Measurements from ENCODE around the gene ST8SIA6.
"Not testable (repeated sequence)": the region's sequence is repeated elsewhere in the genome, so short reads cannot be mapped to it uniquely, and the experiment has no call there.

Gene ST8SIA6, protein sequence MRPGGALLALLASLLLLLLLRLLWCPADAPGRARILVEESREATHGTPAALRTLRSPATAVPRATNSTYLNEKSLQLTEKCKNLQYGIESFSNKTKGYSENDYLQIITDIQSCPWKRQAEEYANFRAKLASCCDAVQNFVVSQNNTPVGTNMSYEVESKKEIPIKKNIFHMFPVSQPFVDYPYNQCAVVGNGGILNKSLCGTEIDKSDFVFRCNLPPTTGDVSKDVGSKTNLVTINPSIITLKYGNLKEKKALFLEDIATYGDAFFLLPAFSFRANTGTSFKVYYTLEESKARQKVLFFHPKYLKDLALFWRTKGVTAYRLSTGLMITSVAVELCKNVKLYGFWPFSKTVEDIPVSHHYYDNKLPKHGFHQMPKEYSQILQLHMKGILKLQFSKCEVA

DNA sequence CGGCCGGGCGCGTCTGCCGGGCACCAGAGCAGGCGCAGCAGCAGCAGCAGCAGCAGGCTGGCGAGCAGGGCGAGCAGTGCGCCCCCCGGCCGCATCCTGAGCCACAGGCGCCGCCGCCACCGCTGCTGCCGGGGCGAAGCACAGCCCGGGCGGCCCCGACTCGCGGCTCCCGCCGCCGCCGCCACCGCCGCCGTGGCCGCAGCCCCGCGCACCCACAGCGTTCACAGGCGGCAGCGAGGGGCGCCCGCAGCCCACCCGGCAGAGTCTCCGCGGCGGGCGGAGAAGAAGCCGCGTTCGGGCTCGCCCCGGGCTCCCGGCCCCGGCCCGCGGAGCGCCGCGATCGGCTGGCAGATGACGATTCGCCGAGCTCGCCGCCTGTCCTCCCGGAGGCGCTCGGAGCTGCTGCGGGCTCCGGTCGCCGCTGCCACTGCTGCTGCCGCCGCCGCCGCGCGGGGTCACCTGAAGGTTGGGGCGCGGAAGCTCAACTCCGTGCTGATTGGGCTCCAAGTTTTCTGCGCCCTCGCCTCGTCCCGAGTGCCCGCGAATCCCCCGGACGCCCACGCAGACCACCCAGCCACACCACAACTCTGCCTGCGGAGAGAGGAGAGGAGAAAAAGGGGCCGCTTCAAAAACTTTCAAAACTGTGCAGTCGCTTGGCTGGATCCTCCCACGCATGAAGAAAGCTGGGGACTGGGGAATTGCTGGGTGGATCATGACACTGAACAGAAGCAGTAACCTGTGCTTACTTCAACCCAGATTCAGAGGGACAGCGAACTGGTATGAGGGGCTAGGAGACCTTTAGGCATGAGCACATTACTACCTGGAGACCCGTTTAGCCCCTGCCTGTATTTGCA is at the start of gene ST8SIA6:
ST8SIA6 (minus strand) TSS at position 435 of the 854 bp plus-strand sequence; CDS start at position 95, 340 bp downstream.
- peak; percentile 63 for DNase-seq (ENCODE audit: low spot score)

DNA sequence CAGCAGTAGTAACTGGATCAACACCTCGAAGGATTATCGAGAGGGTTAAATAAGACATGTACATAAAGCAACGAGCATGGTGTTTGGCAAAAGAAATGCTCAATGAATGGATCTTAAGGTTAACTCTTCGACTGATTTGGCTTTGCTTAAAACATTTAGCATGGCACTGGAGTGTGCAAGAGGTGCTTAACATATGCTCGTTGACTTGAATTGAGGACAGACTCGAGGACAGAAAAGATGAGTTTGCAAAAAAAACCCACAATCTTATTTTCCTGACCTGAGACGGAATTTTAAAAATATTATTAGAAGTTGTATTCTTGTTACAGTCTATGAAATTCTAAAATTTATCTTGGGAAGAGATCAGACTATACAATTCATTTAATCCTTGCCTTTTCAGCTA is 49.4 kb upstream of the ST8SIA6 start:
- no peak for DNase-seq (ENCODE audit: low spot score)

DNA sequence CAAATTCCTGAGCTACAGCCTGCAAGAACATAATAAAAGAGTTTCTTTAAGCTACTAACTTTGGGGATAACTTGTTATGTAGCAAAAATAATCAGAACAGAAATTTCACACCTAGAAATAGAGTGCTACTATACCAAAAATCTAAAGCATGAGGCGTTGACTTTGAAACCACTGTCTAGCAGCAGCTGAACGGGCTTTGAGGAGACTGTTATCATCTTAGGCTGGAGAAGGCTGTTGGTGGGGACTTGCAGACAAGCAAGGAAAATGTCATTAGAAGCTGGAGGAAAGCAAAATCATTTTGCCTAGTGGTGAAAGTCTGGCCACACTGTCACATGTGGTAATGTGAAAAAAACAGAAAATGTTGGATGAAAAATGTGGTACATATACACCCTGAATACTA is 48.4 kb upstream of the ST8SIA6 start:
- no peak for DNase-seq (ENCODE audit: low spot score)

DNA sequence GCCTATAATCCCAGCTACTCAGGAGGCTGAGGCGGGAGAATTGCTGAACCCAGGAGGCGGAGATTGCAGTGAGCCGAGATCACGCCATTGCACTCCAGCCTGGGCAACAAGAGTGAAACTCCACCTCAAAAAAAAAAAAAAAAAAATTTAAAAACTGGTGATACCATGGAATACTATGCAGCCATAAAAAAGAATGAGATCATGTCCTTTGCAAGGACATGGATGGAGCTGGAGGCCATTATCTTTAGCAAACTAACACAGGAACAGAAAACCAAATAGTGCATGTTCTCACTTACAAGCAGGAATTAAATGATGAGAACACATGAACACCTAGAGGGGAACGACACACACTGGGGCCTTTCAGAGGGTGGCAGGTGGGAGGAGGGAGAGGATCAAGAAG is 44.6 kb upstream of the ST8SIA6 start:
- not testable (repeated sequence) for DNase-seq (ENCODE audit: low spot score)

DNA sequence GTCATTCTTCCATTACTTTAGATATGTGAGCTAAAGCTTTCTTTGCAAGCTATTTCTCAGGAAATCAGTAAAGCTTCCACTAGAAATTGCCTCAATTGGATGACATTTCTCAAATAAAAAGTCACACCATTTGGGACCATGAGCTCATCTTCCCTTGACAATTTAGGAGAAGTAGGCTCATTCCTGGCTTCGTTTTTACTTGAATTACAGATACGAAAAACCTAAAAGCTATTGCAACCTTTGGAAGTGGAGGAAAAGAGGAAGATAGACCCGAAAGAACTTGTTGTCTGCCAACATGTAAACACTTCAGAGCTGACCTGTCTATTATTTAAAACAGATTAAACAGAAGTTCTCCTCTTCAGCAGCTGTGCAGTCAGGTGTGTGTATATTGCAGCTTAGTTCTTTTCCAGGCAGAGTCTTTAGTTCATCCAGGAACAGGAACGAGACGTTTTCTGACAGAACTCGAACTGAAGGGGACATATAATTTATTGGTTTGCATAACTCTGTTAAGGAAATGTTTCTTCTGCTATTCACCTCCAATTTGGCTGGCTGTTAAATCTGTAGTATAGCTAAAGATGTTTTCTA is 43.1 kb upstream of the ST8SIA6 start:
- DNase-seq (ENCODE audit: low spot score): no peak

DNA sequence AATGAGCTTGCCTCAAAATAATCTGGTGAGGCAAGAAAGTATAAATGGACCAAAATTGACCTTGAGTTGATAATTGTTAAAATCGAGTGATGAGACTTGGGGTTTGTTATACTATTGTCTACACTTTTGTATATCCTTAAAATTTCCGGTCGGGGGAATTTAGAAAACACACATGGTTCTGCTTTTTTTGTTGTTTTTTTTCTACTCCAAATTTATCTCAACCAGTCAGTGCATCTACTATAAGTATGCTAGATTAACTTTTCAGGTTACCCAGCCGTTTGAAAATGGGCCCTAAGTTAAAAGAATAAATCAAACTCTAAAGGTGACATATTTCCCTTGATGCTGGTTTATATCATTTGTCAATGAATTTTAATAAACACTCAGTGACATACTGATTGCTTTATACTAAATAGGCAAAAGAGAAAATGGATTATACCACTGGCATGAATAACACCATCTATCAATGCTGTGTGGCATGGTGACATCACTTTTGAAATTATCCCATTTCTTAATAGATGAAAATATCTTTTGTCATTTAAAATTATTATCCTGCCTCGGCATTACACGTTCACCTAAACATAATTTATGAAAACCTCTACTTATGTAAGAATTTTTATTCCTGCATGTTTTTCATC is 40.3 kb upstream of the ST8SIA6 start:
- no peak for DNase-seq (ENCODE audit: low spot score)

DNA sequence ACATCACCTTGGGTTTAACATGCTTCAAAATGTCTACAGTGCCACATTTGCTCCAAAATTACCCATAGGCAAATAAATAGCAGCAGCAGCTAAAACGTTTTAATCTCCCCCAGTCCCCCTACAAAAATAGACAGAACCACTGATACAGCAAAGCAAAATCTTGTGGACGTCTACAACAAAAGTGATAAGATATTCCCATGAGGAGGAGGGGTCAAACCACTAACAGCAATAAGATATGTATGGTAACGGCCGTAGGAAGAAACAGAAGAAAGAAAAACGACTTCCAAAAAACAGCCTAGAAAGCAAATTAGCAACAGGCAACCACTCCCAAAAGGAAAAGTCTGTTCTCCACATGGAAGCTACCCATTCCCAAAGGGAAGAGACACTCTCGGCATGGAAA is 34.5 kb upstream of the ST8SIA6 start:
- DNase-seq (ENCODE audit: low spot score): no peak

DNA sequence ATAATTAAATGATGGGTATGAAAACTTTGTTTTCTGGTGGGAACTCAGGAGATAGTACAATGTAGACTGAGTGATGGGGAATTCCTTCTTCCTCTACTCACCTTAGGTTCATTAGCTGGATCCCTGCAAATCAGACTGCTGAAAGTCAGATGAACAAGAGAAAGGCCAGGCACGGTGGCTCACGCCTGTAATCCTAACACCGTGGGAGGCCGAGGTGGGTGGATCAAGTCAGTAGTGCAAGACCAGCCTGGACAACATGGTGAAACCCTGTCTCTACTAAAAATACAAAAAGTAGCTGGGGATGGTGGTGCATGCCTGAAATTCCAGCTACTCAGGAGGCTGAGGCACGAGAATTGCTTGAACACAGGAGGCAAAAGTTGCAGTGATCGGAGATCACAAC is 28.7 kb upstream of the ST8SIA6 start:
- DNase-seq (ENCODE audit: low spot score): no peak

DNA sequence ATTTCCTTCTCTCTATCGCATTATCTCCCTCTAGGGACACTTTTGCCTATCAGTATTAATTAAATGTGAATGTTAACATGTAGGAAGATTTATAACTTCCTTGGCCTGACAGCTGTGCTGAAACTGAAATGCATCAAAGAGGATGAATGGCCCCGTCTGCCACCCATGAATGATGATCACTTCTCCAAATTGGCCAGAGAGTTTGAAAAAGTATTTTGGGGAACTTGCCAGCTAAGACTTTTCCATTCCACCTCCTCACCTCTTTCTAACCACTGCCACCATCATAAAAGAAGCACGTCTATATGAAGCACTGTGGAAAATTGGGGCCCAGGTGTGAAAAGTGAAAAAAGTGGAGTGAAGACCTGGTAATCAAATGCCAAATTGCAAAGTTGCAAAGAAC is 25.4 kb upstream of the ST8SIA6 start:
- no peak for DNase-seq (ENCODE audit: low spot score)

DNA sequence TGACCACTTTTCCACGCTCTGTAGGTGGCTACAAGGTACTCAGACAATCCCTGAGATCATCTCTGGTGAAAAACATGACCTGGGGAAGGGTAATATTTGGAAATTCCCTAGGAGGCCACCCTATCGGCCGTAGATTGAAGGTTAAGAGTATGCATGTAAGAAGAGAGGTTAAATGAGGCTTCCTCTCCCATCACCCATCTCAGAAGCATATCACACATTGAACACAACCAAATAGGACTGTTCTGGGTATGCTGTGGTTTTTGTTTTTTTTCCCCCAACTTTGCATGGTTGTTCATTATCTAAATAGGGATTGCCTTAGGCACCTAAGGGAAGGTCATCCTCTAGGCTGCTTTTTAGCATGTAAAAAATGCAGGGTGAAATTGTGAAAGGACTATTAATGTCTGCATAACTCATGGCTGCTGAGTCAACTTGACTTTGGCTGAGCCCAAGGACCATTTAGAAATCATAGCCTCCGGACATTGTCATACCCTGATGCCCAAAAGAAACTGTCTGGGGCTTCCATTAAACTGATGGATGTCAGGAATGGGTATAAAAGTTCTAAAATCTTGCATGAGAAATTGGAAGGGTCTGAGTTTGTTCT is 24.7 kb upstream of the ST8SIA6 start:
- no peak for DNase-seq (ENCODE audit: low spot score)

DNA sequence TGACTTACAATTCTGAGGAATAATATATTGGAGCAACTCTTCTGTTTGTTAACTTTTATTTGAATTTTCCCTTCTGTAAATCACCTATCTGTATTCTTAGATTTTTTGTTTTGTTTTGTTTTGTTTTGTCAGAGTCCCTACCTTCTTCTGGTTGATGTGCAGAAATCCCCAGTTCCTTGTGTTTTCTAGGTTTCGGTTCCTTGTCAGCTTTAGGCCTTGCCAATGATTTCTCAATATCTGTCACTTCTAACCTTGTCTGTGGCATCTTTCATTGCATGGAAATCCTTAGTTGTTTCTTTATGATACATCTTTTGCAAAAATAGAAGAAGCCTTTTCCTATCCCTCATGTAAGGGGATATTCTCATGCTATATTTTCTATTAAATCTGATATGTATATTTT is 21.7 kb upstream of the ST8SIA6 start:
- no peak for DNase-seq (ENCODE audit: low spot score)

DNA sequence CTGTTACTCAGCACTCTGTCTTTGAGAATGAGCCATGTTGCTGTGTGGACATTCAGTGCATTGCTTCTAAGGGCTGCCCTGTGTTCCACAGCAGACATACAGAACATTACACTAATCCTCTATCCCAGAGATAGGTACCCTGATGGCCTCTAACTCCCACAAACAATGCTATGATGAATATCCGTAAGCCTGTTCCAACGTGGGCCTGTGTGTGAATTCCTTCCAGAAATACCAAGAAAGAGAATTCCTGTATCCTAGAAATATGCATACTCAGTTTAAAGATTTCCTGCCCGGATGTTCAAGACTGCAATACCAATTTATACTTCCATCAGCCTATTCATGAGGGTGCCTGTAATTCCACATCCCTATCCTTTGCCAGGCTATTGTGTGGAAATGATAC is 21.3 kb upstream of the ST8SIA6 start:
- DNase-seq (ENCODE audit: low spot score): no peak

DNA sequence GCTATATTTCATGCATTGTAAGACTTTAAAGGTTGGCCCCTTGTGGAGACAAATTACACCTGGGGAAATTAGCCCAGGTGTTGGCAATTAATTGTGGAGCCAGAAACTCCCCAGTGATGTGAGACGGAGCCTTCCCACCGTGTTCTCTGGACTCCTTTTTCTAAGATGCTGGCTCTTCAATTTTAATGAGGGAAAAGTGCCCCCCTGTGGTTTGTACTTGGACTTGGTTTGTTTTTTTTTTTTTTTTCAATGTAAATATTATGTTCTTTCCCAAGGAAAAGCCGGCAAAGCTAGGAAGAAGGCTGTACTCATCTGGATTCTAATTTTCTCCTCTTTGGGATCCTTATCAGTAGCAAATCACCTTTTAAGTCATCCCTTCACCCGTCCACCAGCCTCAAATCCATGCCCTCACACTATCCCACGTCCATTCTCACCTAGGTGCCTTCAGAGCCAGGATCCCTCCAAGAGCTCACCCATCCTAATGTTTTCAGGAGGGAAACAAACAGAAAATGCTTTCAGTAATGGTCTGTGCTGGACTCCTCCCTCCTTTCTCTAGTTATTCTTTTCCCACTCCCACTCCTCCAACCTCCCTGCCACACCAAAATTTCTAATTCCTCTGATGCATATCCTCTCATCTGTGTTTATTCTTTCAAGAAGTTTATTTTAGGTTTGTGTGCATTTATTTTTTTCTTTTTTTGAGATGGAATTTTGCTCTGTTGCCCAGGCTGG is 20.4 kb upstream of the ST8SIA6 start:
- peak; percentile 53 for DNase-seq (ENCODE audit: low spot score)

DNA sequence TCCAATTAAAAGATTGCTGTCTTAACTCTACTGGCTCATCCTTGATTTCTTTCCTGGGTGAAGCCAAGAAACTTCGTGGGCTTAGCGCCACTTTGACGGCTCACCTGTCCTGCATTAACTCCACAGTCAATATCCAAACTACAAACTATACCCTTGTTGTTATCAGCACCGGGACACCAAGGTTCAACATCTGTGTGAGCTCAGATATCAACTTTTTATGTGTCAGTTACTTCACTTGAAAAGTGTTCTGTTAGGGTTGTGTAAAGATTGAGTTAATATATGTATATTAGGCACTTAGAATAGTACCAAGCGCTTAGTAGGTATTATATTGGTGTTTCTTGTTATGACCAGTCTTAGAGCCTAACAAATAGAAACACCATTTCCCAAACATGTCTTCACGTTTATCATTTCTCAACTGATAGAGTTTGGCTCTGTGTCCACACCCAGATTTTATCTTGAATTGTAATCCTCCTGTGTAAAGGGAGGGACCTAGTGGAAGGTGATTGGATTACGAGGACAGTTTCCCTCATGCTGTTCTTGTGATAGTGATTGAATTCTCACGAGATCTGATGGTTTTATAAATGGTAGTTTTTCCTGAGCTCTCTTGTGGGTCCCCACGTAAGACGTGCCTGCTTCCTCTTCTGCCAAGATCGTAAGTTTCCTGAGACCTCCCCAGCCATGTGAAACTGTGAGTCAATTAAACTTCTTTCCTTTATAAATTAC is 19.0 kb upstream of the ST8SIA6 start:
- no peak for DNase-seq (ENCODE audit: low spot score)

DNA sequence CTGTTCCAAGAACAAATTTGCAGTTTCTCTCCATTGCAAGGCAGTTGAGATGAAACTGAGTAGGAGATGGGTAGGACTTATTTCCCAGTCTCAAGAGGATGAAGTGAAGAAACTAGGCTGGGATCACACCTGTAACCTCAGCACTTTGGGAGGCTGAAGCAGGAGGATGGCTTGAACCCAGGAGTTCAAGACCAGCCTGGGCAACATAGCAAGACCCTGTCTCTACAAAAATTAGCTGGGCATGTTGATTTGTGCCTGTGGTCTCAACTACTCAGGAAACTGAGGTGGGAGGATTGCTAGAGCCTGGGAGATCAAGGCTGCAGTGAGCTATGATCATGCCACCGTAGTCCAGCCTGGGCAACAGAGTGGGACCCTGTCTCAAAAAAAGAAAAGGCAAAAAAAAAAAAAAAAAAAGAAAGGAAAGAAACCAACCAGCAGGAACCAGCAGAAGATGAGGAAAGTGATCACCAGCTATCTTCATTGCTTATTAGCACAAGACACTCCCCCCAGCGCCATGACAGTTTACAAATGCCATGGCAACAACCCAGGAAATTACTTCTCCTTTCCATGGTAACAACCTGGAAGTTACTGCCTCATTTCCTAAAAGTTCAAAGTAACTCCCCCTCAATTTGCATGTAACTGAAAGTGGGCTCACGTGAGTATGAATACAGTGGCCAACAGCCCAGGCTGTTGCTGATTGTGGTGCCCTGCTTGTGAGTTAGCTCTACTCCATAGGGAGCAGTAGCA is 18.3 kb upstream of the ST8SIA6 start:
- no peak for DNase-seq (ENCODE audit: low spot score)

DNA sequence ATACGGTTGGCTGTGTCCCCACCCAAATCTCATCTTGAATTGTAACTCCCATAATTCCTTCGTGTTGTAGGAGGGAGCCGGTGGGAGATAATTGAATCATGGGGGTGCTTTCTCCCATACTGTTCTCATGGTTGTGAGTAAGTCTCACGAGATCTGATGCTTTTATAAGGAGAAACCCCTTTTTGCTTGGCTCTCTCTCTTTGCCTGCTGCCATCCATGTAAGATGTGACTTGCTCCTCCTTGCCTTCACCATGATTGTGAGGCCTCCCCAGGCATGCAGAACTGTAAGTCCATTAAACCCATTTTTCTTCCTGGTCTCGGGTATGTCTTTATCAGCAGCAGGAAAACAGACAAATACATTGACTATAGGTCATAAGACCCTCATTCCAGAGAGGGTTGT is 15.9 kb upstream of the ST8SIA6 start:
- no peak for DNase-seq (ENCODE audit: low spot score)

DNA sequence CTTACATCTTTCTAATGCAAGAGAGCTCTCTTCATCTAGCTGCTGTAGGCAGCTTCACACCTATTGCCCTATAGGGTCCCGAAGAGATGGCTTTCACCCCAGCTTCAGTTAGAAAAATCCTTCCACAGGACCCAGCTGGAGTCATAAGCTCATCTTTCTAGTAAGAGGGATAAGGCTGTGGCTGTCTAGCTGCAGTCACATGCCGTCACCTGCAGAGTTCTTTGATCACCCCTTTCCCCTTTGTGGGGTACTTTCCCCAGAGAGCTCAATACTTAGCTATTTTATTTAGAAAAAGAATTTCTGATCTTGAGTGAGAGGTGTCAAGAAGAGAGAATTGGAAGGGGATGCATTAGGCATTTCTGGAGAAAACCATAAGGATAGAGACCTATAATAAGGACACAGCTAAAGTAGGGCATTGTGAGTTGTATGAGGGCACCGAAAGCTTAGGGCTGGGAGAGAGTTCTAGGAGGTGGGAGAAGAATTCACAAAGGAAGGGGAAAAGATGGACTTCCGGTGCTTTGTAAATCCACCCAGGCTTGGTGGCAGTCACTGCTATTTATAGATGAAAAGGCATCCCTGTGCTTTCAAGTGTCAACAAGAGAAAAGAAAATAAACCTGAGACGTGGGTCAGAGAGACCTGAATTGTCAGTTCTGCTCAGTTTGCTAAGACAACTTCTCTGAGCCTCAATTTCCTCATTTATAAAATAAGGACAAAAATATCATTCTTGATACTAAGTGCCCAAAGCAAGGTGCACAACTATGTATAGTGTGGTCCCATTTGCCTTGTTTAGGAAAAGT is 11.1 kb upstream of the ST8SIA6 start:
- DNase-seq (ENCODE audit: low spot score): no peak

DNA sequence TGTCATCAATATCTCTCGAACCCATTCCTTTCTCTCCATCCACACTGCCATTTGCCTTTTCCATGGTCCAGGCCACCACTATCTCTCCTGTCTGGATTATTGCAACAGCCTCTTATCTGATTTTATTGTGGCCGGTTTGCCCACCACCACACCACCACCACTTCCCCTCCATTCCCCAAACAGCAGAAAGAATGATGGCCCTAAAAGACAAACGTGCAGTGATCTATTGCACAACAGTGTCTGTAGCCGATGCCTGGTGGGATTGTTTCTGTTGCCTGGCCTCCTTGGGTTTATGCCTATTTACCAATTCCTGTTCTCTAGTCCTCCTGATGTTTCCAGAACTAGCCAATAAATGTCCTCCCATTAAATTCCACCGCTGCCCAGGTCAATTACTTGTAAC is 10.2 kb upstream of the ST8SIA6 start:
- DNase-seq (ENCODE audit: low spot score): no peak

DNA sequence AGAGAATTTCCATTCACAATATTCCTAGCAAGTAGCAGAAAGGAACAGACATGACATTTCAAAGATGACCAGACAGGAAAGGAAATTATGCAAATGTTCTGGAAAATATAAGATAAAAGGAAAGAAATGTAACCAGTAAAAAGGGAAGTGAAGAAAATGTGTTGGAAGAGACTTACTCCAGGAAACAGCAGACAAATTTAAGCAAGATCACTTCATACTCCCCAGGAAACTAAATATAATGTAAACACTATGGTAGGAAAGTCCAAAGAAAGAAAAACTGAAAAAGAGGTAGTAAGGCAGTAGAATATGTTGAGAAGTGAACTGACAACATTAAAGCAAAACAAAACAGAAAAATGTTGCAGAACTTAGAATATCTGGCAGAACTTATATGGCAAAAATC is 6.4 kb upstream of the ST8SIA6 start:
- no peak for DNase-seq (ENCODE audit: low spot score)

Data from hematopoietic multipotent progenitor cell treated with erythropoietin and hydrocortisone succinate and interleukin-3 and kit ligand, for 15 days (in vitro differentiated cells).